BE2C (cell line): ENCODE measurements around the gene MVB12A.

ENCODE experiments used
- DNase-seq: peaks from one replicate; pipeline ENCODE4 v3.0.0-alpha.2; 2020
- H3K27me3 ChIP-seq: fragments of 250-450 bp; sonication (Bioruptor Pico); 2 replicates; pipeline ENCODE4 v1.5.1; 2020; ENCODE audit warnings: mild to moderate bottlenecking
- H3K36me3 ChIP-seq: fragments of 250-450 bp; sonication (Bioruptor Pico); 2 replicates; pipeline ENCODE4 v1.5.1; 2020; ENCODE audit warnings: mild to moderate bottlenecking
- H3K4me1 ChIP-seq: fragments of 250-450 bp; sonication (Bioruptor Pico); 2 replicates; pipeline ENCODE4 v1.5.1; 2020
- H3K4me3 ChIP-seq: 2 replicates; pipeline ENCODE4 v1.5.1; 2011; ENCODE audit warnings: low read depth, low read length
- H3K9me3 ChIP-seq: fragments of 250-450 bp; sonication (Bioruptor Pico); 2 replicates; pipeline ENCODE4 v1.5.1; 2020
- CTCF ChIP-seq: IDR thresholded peaks from 2 replicates; pipeline ENCODE4 v1.5.1; 2012; ENCODE audit warnings: mild to moderate bottlenecking, low read depth, low read length

The MVB12A gene

GRCh38 chr19:17469481-17470067 is 49.7 kb downstream of the MVB12A start:
- peaks cover 5% of the 10 kb centered on the region for H3K4me1 ChIP-seq
- no peaks in the 10 kb centered on the region for H3K9me3 ChIP-seq
- no peaks in the 10 kb centered on the region for H3K36me3 ChIP-seq
- peak overlapping the region; percentile 65 for H3K4me3 ChIP-seq
- DNase-seq = peak; percentile 96
- TF ChIP-seq CTCF = no peak
- H3K27me3 ChIP-seq = no peaks in the 10 kb centered on the region

GRCh38 chr19:17470068-17470841 is 50.4 kb downstream of the MVB12A start, which contains the start of gene SLC27A1:
Gene SLC27A1, plus strand, starts transcription at chr19:17470524. Its CDS starts 17 bp downstream, at chr19:17470541.
- DNase-seq = peak; percentile 100
- Histone ChIP-seq H3K4me3 (peak within 1 kb of the TSS; percentile 65), H3K27me3 (no peaks in the 10 kb centered on the region), H3K9me3 (no peaks in the 10 kb centered on the region), H3K4me1 (peaks cover 5% of the 10 kb centered on the region), H3K36me3 (no peaks in the 10 kb centered on the region)
- no peak for TF ChIP-seq CTCF

- Histone ChIP-seq H3K9me3 (no peaks in the 10 kb centered on the region), H3K27me3 (no peaks in the 10 kb centered on the region), H3K4me3 (no peak overlapping the region), H3K36me3 (no peaks in the 10 kb centered on the region), H3K4me1 (no peaks in the 10 kb centered on the region)
- TF ChIP-seq CTCF = no peak
- no peak for DNase-seq
Measured at GRCh38 chr19:17471410-17472125, 51.7 kb downstream of the MVB12A start.

DNA sequence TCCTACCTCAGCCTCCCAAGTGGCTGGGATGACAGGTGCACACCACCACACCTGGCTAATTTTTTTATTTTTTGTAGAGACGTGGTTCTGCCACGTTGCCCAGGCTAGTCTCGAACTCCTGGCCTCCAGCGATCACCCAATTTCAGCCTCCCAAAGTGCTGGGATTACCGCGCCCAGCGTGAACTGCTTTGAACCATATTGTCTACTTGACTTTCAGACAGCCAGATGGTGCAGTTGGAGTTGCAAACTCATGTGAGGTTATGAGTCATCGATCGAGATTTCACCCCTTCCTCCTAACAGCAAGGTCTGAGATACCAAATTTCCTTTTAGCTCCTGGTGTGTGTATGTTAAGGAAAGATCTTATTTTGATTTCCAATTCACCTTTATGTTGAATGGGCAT is 53.2 kb downstream of the MVB12A start:
- H3K4me3 ChIP-seq = no peak overlapping the region
- no peak for DNase-seq
- H3K4me1 ChIP-seq = no peaks in the 10 kb centered on the region
- no peaks in the 10 kb centered on the region for H3K27me3 ChIP-seq
- H3K36me3 ChIP-seq = no peaks in the 10 kb centered on the region
- H3K9me3 ChIP-seq = no peaks in the 10 kb centered on the region
- TF ChIP-seq CTCF = no peak
